HEK293T (cell line): Measurements from ENCODE around the gene CIITA.

Experiments used
- ELF4 ChIP-seq: fragments of 450-650 bp; IDR thresholded peaks from 2 replicates; pipeline ENCODE4 v1.6.1; 2017; ENCODE audit warnings: antibody characterized with exemption
- NFRKB ChIP-seq: fragments of 450-650 bp; IDR thresholded peaks from 2 replicates; pipeline ENCODE4 v1.6.1; 2016; ENCODE audit warnings: mild to moderate bottlenecking, moderate library complexity
- SP1 ChIP-seq: fragments of 450-650 bp; IDR thresholded peaks from 2 replicates; pipeline ENCODE4 v1.6.1; 2017
- SUZ12 ChIP-seq: fragments of 450-650 bp; IDR thresholded peaks from 2 replicates; pipeline ENCODE4 v1.6.1; 2016; ENCODE audit warnings: mild to moderate bottlenecking

GRCh38 chr16:10951026-10951425 lies 74.0 kb downstream of the CIITA start:
- TF ChIP-seq ELF4 (no peak), SUZ12 (no peak), NFRKB (no peak), SP1 (no peak)
